GM12873 (cell line): ENCODE results near the gene LGMN.

Experiments
- TF ChIP-seq, protein P1 (sequence below): IDR thresholded peaks from 2 replicates; pipeline ENCODE4 v1.5.1; 2012; ENCODE audit warnings: low read depth, mild to moderate bottlenecking, moderate library complexity, low read length, control low read depth; ENCODE audit not compliant: insufficient read depth; ENCODE audit errors: missing control alignments

Gene LGMN

GRCh38 chr14:92655419-92656201 is 92.8 kb downstream of the LGMN start:
- TF ChIP-seq, protein P1, sequence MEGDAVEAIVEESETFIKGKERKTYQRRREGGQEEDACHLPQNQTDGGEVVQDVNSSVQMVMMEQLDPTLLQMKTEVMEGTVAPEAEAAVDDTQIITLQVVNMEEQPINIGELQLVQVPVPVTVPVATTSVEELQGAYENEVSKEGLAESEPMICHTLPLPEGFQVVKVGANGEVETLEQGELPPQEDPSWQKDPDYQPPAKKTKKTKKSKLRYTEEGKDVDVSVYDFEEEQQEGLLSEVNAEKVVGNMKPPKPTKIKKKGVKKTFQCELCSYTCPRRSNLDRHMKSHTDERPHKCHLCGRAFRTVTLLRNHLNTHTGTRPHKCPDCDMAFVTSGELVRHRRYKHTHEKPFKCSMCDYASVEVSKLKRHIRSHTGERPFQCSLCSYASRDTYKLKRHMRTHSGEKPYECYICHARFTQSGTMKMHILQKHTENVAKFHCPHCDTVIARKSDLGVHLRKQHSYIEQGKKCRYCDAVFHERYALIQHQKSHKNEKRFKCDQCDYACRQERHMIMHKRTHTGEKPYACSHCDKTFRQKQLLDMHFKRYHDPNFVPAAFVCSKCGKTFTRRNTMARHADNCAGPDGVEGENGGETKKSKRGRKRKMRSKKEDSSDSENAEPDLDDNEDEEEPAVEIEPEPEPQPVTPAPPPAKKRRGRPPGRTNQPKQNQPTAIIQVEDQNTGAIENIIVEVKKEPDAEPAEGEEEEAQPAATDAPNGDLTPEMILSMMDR, result no peak

GRCh38 chr14:92654239-92654901 is 94.1 kb downstream of the LGMN start:
- TF ChIP-seq, protein P1, result no peak
